HG03108 (cell line): Measurements from ENCODE around the gene MEI1.
"Not testable (repeated sequence)": the region's sequence is repeated elsewhere in the genome, so short reads cannot be mapped to it uniquely, and the experiment has no call there.

Experiments
- ATAC-seq: cut with Tn5 transposase; IDR thresholded peaks from one replicate; pipeline ENCODE4 v1.9.1; 2021; ENCODE audit warnings: moderate library complexity; ENCODE audit not compliant: unreplicated experiment

MEI1 gene

DNA sequence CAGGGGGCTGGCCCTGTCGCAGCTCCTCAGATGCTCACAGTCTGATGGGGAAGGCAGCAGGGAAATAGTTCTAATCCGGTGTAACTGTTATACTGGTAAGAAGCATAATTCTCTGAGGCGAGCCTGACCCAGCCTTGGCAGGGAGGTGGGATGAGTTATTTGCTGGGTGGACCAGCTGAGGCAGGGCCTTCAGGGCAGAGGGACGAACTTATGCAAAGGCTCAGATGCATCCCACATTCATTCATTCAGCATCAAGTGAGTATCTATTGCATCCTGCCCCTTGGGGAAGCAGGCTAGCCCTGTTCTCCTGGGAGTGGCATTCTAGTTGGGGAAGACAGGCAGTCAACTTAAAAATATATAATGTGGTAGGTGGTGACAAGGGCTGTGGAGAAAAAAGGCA, 120.0 kb downstream of the MEI1 start:
- no peak for ATAC-seq

DNA sequence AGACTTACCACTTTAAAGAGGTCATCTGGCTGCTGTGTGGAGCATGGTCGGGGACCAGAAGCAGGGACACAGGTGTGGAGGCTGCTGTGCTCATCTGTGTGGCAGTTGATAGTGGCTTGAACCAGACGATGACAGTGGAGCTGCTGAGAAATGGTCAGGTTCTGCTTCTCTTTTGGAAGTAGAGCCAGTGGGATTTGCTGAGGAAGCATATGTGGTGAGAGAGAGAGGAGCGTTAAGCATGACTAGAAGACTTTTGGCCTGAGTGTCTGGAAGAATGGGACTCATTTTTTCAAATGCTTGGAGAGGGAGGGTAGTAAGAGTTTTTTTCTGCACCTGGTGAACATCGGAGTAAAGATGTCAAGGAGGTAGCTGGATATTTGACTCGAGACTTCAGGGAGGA, 121.1 kb downstream of the MEI1 start:
- ATAC-seq = no peak

DNA sequence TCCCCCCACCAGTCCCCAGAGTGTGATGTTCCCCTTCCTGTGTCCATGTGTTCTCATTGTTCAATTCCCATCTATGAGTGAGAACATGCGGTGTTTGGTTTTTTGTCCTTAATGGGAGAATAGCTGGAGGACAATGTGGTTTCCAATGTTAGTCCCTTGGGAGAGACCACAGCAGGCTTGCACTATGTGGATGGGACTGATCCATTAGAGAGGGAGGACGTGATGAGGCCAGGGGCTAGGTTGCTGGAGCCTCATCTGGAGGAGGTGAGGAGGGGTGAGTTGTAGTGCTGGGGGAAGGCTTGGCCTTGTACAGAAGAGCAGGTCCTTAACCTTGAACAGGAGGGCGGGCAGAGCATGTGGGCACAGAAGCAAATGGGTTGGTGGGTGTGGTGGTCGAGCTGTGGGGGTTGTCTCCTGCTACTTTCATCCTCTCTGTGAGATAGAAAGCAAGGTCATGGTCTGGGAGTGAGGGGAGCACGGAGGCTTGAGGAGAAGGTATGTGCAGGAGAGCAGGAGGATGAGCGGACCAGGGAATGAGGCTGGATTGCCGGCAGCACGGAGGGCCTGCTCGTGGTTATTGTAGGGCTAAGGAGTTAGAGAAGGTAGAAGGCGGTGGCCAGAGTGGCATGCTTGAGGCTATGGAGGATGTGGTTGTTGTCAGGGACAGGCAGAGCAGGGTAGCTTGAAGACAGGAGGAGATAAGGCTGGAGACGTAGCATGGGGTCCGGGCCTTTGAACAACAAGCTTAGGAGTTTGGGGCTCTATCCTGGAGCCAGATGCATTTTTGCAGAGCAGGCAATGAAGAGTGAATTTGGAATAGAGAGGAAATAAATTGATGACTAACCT, 122.4 kb downstream of the MEI1 start:
- ATAC-seq = no peak

DNA sequence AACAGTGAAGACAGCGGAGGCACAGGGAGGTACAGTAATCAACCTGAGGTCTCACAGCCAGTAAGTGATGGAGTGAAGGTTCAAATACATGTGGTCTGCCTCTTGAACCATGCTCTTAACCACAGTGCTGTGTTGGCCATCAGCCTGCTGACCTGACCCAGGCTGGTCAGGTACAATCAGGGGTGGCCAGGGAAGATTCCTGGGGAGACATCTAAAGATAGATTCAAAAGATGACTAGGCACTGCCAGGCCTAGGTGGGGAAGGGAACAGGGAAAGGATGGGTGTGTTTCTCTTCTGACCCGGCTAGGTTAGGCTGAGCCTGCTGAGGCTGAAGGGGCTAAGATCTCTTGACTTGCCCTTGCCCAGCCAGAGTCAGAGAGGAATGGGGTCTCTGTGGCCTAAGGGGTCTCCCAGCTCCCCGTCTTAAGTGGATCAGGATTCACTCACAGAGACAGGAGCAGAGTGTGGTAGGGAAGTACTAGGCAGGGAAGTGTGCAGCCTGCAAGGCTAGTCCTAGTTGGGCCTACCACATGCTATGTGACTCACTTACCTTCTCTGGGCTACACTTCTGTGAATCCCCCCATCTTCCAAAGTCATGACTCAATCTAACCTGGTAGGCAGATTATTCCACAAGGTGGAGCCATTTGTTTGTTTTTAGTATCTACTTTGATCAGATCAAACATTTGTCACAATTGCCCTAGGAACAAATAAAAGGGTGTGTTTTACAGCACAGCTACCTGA, 123.2 kb downstream of the MEI1 start:
- no peak for ATAC-seq

DNA sequence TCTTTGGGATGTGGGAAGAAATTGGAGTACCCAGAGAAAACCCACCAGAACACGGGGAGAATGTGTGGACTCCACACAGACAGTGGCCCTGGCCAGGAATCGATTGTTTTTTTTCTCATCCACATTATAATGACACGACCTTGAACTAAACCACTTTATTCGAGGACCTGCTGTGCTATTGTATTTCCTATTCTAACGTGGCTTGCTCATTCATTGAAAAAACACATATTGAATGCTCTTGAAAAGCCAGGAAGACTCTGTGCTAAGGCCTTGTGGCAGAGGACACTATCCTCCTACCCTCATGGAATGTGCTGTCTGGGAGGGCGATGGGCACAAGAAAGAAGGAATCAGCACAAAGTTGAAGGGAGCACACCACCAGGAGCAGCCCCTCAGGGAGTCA, 124.5 kb downstream of the MEI1 start:
- ATAC-seq = no peak

DNA sequence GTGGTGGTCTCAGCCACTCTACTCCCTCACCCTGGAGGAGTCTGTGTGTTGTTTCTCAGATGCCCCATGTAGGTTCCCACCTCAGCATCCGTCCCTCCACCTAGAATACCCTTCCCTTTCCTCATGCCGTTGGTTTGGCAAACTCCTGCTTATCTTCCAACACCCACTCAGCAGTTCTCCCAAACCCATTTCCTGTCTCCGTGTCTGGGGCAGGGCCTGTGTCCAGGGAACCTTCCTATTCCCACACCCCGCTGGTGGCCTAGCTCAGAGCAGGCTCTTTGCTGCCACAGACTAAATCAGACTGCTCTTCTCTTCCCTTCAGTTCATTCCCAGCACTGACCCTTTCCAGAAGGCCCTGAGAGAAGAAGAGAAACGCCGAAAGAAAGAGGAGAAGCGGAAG, 126.1 kb downstream of the MEI1 start:
- ATAC-seq = no peak

DNA sequence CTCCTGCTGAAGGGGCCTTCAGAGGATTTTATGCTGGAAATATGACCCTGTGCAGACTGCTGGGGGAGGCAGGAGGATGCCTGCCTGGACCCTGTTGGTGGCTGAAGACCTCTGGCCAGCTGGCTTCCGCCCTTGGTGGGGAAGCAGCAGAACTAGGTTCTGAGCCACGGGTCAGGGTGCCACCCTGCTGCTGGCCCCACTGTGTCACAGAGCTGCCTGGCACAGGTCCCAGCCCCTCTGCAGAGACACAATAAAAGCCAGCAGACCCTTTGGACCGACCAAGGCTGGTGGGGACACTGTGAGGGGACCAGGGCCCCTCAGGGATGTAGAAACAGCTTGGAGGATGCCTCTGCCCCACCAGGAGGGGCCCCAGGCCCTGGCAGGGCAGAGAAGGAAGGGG, 126.7 kb downstream of the MEI1 start:
- ATAC-seq = no peak

DNA sequence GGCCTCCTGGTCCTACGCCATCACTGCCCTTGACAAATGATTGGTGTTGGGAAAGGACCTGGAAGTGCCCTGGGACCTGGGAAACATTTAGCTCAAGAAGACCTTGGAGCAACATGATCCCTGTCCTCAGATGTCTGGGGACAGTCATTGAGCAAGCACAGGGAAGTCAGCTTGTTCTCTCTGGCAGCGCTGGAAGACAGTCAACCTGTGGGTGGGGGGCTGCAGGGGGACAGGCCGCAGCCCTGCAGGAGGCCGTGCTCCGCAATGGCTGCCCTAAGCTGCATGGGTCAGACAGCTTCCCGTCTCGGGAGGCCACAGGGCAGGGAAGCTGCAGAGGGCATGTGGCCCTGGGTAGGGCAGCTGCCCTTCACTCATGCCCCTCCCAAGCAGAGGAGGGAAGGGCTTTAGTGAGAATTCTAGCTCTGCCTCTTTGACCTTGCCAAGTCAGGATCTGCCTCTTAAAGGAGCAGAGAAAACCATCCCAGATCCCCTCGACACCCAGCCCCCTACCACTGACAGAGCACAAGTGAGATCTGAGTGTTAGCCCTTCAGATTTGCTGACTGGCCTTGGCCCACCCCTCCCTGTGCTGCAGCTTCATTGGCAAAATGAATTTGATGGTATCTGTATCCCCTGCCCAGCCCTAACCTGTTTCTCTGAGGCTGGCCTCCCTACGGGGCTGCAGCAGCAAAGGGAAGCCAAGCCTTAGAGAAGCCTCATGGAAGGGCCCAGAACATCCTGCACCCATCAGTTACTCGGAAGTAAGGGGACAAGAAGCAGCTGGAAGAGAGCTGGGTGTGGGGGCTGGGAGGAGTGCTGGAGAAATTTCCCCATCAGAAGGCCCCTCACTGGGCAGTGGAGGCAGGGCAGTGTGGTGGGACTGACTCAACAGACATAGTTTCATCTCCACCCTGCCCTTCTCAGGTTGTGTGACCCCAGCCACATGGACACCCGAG, 127.4 kb downstream of the MEI1 start:
- no peak for ATAC-seq

DNA sequence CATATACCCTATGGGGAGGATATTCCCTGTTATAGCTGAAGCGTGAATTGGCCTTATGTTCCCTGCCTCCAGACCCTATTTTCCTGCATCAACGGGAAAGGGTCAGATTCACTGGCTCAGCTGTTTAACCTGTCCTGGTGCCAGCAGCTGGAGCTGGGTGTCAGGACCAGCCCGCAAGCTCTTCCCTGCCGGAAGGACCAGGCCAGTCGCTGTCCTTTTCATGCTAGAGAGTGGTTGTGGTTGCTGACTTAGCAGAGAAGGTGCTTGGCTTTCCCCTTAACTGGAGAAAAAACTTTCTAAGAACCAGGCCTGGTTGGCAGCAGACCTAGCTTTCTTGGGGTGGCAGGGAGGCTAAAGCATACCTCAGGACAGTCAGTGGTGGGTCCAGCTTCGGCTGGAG, 128.4 kb downstream of the MEI1 start:
- ATAC-seq = no peak

DNA sequence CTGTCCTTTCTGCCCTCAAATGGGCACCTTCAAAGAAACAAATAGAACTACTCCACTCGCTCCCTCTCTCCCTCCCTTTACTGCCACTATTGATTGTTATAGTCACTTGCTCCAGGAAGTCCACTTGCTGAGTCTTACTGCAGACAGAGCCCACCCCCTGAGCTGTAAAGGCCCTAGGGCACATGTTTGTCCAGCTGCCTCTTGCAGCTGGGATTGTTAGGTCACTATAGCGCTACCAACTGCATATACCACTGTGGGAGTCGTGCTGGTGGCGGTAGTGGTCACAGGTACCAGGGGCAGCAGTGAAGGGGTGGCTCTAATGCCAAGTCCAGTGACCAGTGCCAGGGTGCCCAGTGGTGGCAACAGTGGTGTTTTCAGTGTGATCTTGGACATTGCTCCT, 129.2 kb downstream of the MEI1 start:
- ATAC-seq = no peak

DNA sequence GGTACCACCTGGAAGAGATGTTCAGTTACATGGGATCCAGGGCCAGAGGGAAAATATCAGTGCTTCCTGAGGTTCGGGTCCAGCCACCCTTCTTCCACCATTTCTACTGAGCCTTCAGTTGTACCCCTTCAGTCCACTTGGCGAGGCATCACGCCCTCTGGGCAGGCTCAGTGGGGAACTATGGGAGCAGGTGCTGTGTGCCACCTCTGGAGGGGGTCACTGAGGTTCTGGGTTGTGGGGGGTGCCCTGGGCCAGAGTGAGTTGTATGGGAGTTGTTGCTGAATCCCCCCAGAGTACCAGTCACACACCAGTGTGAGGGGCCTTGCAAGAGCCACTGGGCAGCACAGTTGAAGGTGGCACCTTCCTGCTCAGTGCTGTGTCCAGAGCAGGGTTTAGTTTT, 130.9 kb downstream of the MEI1 start:
- no peak for ATAC-seq

DNA sequence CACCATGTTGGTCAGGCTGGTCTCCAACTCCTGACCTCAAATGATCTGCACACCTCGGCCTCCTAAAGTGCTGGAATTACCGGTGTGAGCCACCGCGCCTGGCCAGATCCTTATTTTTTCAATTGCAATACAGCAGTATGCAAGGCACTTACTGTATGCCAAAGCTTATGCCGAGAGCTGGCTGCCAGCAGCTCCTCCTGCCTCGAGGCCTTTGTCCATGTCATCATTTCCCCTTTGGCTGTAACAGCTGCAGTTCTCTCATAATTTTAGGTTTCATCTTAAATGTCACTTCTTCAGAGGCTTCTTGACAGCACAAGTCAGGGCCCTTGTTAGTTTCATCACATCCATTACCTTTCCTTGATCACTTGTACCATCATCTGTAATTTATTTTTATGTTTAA, 132.1 kb downstream of the MEI1 start:
- no peak for ATAC-seq

DNA sequence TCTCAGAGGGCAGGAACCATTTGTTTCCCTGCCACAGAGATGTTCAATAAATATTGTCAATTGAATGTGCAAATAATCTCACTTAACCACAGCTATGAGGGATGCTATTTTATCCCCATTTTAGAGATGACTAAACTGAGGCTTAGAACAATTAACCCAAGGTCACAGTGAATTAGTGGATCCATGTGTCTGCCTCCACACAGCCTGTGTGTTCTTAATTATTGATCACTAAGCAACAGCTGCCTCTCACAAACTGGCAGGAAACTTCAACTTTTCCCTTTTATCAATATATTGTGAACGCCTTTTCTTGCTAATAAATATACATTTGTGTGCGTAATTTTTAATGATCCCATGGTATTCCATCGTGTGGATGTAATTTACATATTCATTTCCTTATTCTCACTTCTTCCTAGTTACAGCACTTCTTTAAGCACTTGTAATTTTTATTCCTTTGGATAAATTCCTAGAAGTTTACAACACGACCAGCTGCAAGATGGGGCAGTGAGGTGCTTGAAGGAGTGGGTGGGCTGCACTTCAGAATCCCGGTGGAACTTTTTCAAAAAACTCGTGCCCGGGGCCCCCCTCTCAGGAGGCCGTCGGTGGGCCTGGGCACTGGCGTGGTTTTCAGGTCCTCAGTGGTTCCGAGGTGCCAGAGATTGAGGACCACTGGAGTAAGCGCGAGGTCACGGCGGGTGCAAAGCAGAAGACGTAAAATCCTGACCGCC, 132.7 kb downstream of the MEI1 start:
- no peak for ATAC-seq

DNA sequence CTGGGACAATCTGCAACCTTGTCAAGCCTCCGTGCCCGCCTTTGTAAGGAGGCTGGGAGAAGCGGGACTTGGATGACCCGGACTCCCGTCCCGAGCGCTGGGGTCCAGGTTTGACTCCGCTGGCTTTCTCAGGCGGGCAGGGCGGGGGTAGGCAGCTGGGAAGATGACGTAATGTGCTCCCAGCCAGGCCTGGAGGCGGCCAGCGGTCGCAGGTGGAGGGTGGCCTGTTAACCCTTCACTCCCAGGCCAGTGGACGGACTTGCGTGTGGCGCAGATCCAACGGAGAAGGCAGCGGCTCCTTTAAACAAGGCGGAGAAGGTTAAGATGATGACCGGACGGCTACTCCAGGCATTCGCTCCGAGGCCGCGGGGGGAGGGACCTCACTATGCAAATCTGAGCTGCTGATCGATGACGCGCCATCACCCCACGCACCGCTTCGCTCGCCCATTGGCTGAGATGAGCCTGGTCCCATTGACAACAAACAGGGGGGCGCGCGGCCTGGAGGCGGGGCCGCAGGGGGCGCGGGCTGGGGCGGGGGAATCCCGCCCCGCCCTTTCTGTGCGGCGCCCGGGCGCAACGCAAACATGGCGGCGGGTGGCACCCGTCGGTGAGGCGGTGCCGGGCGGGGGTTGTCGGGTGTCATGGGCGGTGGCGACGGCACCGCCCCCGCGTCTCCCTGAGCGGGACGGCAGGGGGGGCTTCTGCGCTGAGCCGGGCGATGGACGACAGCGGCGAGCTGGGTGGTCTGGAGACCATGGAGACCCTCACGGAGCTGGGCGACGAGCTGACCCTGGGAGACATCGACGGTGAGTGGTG, 133.5 kb downstream of the MEI1 start, which contains the start of gene SREBF2:
Gene SREBF2 (plus strand): TSS at position 553 of the 816 bp plus-strand sequence. CDS start 166 bp downstream, at position 719.
- ATAC-seq = peak; percentile 77

DNA sequence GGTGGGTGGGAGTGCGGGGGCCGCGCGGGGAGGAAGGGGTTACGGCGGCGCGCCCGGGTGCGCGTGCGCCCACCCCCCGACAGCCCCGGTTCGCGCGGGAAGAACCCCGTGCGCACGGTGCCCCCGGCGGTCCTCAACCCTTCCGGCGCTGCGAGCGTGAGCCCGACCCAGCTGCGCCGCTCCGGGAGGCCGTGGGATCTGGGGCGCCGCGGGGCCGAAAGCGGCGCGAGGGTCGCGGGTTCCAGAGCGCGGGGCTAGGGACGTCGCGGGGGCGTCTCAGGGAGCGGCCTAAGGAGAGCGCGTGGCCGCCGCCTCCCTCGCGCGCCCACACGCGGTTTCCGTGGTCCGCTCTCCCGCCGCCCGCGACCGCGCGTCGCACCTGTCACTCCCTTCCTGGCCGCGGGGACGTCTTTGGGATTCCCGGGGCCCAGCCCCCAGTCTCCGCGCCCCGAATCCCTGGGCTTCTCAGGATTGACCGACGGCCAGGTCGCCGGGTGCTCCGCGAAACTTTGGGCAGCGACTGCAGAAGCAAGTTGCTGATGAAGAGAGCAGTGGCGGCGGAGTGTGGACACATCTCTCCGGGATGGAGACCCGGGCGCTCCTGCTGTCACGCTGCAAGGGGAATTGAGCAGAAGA, 134.2 kb downstream of the MEI1 start:
- ATAC-seq = peak; percentile 18

DNA sequence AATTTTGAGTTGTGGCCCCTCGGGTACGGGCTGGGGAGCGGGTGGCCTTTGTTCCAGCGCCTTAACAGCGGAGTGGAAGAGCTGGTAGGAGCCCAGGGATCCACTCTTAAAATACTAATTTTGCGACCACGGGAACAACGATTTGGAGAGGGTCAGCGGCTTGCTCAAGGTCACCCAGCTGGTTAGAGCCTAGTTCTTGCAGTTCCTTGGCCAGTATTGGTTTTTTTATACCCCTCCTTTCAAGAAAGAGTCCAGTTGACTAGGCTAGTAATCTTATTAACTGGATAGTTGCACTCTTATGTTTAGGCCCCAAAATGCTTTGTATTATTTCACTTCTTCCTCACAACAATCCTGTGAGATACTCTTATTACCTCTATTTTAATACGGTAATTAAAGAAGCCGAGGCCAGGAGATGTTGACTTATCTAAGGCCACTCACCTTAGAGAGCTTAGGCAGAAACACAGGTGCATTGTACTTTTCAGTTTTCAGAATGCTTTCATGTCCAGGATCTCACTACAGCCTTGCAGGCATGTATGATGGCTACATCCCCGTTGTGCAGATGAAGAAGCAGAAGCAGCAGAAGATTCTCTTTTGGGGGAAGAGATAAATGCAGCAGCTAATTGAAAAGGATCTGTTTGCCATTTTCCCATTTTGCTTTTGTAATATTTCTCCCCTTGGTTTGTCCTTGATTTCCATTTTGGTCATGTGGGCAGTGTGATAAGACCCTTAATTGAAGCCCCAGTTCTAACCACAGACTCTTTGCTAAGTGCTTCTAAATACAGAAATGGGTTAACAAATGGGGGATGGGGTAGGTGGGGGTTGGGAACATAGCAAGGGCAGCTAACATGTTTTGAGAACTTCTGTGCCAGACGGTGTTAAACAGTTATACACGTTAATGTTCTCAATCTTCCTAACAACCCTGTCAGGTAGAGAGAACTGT, 135.0 kb downstream of the MEI1 start:
- no peak for ATAC-seq

DNA sequence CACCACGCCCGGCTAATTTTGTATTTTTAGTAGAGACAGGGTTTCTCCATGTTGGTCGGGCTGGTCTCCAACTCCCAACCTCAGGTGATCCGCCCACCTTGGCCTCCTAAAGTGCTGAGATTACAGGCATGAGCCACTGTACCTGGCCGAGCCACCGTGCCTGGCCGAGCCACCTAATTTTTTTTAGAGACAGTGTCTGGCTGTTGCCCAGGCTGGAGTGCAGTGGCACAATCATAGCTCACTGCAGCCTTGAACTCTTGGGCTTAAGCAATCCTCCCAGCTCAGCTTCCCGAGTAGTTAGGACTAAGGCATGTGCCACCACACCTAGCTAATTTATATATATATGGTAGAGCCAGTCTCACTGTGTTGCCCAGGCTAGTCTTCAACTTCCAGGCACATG, 136.2 kb downstream of the MEI1 start:
- ATAC-seq = not testable (repeated sequence)

DNA sequence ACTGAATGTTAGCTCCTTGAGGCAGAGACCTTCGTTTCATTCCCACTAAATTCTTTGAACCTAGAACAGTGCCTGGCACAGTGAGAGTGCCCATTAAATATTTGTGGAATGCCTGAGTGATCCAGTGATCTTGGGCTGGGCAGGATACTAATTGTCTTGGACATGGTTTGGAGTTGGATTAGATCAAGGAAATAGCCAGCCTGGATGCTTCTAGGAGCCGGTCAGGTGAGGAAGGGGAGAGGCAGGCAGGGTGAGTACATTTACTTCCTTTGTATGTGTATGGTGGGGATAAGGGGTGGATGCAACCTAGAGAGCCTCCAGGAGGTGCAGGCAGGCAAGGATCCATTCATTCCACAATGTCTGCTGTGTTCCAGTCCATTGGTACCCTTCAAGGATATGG, 137.2 kb downstream of the MEI1 start:
- no peak for ATAC-seq
